CD4-positive, alpha-beta T cell treated with Interleukin-4 for 1 hour (primary cell): ENCODE data around the gene CEL.

Experiments
- DNase-seq, 2 donors: peaks; one replicate each; pipeline ENCODE4 v3.0.0-alpha.2; 2020 to 2022

CEL gene

GRCh38 chr9:133106511-133107244 lies 44.9 kb downstream of the CEL start:
- DNase-seq, result no peak

GRCh38 chr9:133107245-133107722 lies 45.5 kb downstream of the CEL start:
- DNase-seq, result no peak

GRCh38 chr9:133107961-133108793 lies 46.4 kb downstream of the CEL start:
- DNase-seq, result no peak

- DNase-seq, result no peak
These were observed 47.2 kb downstream of the CEL start for GRCh38 chr9:133108794-133109641.

GRCh38 chr9:133109931-133110650 lies 48.3 kb downstream of the CEL start:
- no peak for DNase-seq

GRCh38 chr9:133111808-133112662 lies 50.3 kb downstream of the CEL start:
- DNase-seq, result no peak

- DNase-seq, result peak; percentile 70 to 92
These were observed 50.9 kb downstream of the CEL start for GRCh38 chr9:133112663-133113026.

- DNase-seq, result peak in 1 of 2 donors; percentile 71
These were observed 51.6 kb downstream of the CEL start for GRCh38 chr9:133113163-133113948.

GRCh38 chr9:133113949-133114885 lies 52.4 kb downstream of the CEL start:
- DNase-seq, result no peak

GRCh38 chr9:133114886-133115603 lies 53.3 kb downstream of the CEL start:
- DNase-seq, result no peak

- peak in 1 of 2 donors; percentile 51 for DNase-seq
These were observed 54.0 kb downstream of the CEL start for GRCh38 chr9:133115604-133116345.

GRCh38 chr9:133116346-133117231 lies 54.8 kb downstream of the CEL start:
- no peak for DNase-seq

GRCh38 chr9:133117271-133118178 lies 55.7 kb downstream of the CEL start:
- no peak for DNase-seq

- DNase-seq, result no peak
These were observed 56.4 kb downstream of the CEL start for GRCh38 chr9:133118179-133118520.

- no peak for DNase-seq
These were observed 56.8 kb downstream of the CEL start for GRCh38 chr9:133118568-133118967.
